Transverse colon (tissue), 4 donors: ENCODE results near the gene PLEKHO2.

Source experiments
- CTCF ChIP-seq, 5 experiments: fragments of 200-600 bp in 3 of 5; fragments of 450-650 bp in 2 of 5; sonication (generic) in 3 of 5; IDR thresholded peaks; 1 replicate in 2 of 5; 2 replicates in 3 of 5; pipeline ENCODE4 v1.5.1; 2016 to 2017; ENCODE audit warnings: antibody characterized with exemption in 5 of 5, inconsistent platforms in 3 of 5, mild to moderate bottlenecking in 2 of 5, moderate library complexity in 1 of 5
- EP300 ChIP-seq: sonication (generic); formaldehyde crosslinking; IDR thresholded peaks from one replicate; pipeline ENCODE4 v1.6.1; 2017; ENCODE audit warnings: antibody characterized with exemption, low read depth
- POLR2A ChIP-seq: fragments of 450-650 bp; IDR thresholded peaks from one replicate; pipeline ENCODE4 v1.6.1; 2016; ENCODE audit warnings: antibody characterized with exemption, mild to moderate bottlenecking, moderate library complexity
- POLR2AphosphoS5 ChIP-seq, 3 donors: sonication (generic); formaldehyde crosslinking; IDR thresholded peaks; one replicate each; pipeline ENCODE4 v1.6.1; 2016; ENCODE audit warnings: antibody characterized with exemption in 3 of 3

- TF ChIP-seq POLR2A (no peak), POLR2AphosphoS5 (IDR thresholded peaks at IDR 0.05) (no peak), CTCF (IDR thresholded peaks at IDR 0.05) (no peak), EP300 (no peak)
These were observed 2.3 kb downstream of the PLEKHO2 start for GRCh38 chr15:64843991-64844390.
